Activated effector memory CD4-positive, alpha-beta T cell treated with Interleukin-2 at 50 U/mL for 16 hours (primary cell): ENCODE data around the gene MRPL4.
A peak's percentile ranks its signal among the peaks of the same experiment; 100 is the strongest.

Experiments
- DNase-seq: peaks from one replicate; pipeline ENCODE4 v3.0.0-alpha.2; 2020

MRPL4 gene

GRCh38 chr19:10251792-10252694, at the start of gene MRPL4:
TSS of gene MRPL4 (plus strand) at chr19:10252214. CDS start at chr19:10252254, 40 bp downstream.
- peak; percentile 93 for DNase-seq

GRCh38 chr19:10203686-10204085, 48.3 kb upstream of the MRPL4 start:
- no peak for DNase-seq

GRCh38 chr19:10205636-10206035, 46.4 kb upstream of the MRPL4 start:
- DNase-seq, result no peak

- no peak for DNase-seq
Measured at GRCh38 chr19:10206226-10206885, 45.7 kb upstream of the MRPL4 start.

GRCh38 chr19:10207026-10207425, 45.0 kb upstream of the MRPL4 start:
- DNase-seq, result no peak

- DNase-seq, result no peak
Measured at GRCh38 chr19:10209315-10209714, 42.7 kb upstream of the MRPL4 start.

- no peak for DNase-seq
Measured at GRCh38 chr19:10211061-10211460, 41.0 kb upstream of the MRPL4 start.

- DNase-seq, result no peak
Measured at GRCh38 chr19:10211691-10212090, 40.3 kb upstream of the MRPL4 start.

- no peak for DNase-seq
Measured at GRCh38 chr19:10214784-10215183, 37.2 kb upstream of the MRPL4 start.

- no peak for DNase-seq
Measured at GRCh38 chr19:10217085-10217484, 34.9 kb upstream of the MRPL4 start.

- DNase-seq, result peak; percentile 9
Measured at GRCh38 chr19:10219678-10220077, 32.3 kb upstream of the MRPL4 start.

GRCh38 chr19:10220695-10221094, 31.3 kb upstream of the MRPL4 start:
- no peak for DNase-seq

- no peak for DNase-seq
Measured at GRCh38 chr19:10222201-10222890, 29.7 kb upstream of the MRPL4 start.

GRCh38 chr19:10223488-10224213, 28.4 kb upstream of the MRPL4 start:
- DNase-seq, result no peak

- DNase-seq, result no peak
Measured at GRCh38 chr19:10224337-10224736, 27.7 kb upstream of the MRPL4 start.

GRCh38 chr19:10226021-10226375, 26.0 kb upstream of the MRPL4 start:
- no peak for DNase-seq

- no peak for DNase-seq
Measured at GRCh38 chr19:10226376-10227025, 25.5 kb upstream of the MRPL4 start.

- DNase-seq, result no peak
Measured at GRCh38 chr19:10227026-10227971, 24.7 kb upstream of the MRPL4 start.

GRCh38 chr19:10228393-10228792, 23.6 kb upstream of the MRPL4 start:
- DNase-seq, result no peak

- peak; percentile 31 for DNase-seq
Measured at GRCh38 chr19:10228920-10229319, 23.1 kb upstream of the MRPL4 start.

GRCh38 chr19:10230173-10230860, 21.7 kb upstream of the MRPL4 start:
- peak; percentile 37 for DNase-seq
